Liver (tissue), 9 donors: ENCODE results near the gene CBX5. TPM values are rescaled to one million over a fixed set of nuclear protein-coding genes. Genes with fewer than 3 reads are reported as not detected.

Source experiments
- DNase-seq: peaks from one replicate; pipeline ENCODE4 v3.0.0-alpha.2; 2017; ENCODE audit warnings: low spot score
- H3K27ac ChIP-seq, 2 donors: one replicate each; pipeline ENCODE4 v1.7.0; 2013; ENCODE audit warnings: inconsistent platforms in 2 of 2, low read length in 2 of 2, control low read depth in 1 of 2, low read depth in 1 of 2, mild to moderate bottlenecking in 1 of 2
- H3K27me3 ChIP-seq, 4 donors: one replicate each; pipeline versions ENCODE4 v1.6.1 to v1.7.0; 2013; ENCODE audit warnings: low read length in 3 of 4, inconsistent platforms in 1 of 4, mild to moderate bottlenecking in 1 of 4, moderate library complexity in 1 of 4; ENCODE audit not compliant: control insufficient read depth in 4 of 4, insufficient read depth in 4 of 4
- H3K36me3 ChIP-seq, 4 donors: one replicate each; pipeline versions ENCODE4 v1.6.1 to v1.7.0; 2013; ENCODE audit warnings: low read length in 3 of 4, mild to moderate bottlenecking in 3 of 4, low read depth in 1 of 4, moderate library complexity in 1 of 4; ENCODE audit not compliant: control insufficient read depth in 4 of 4, insufficient read depth in 3 of 4
- H3K4me1 ChIP-seq, 4 donors: one replicate each; pipeline versions ENCODE4 v1.6.1 to v1.7.0; 2013; ENCODE audit warnings: low read length in 3 of 4, mild to moderate bottlenecking in 3 of 4, moderate library complexity in 1 of 4; ENCODE audit not compliant: control insufficient read depth in 4 of 4, insufficient read depth in 4 of 4
- H3K4me3 ChIP-seq, 3 donors: one replicate each; pipeline versions ENCODE4 v1.6.1 to v1.7.0; 2013; ENCODE audit warnings: low read length in 3 of 3, control low read depth in 1 of 3, low read depth in 1 of 3, mild to moderate bottlenecking in 1 of 3
- H3K9ac ChIP-seq, 2 donors: one replicate each; pipeline ENCODE4 v1.7.0; 2013; ENCODE audit warnings: low read length in 2 of 2, mild to moderate bottlenecking in 2 of 2, moderate library complexity in 2 of 2, control low read depth in 1 of 2, low read depth in 1 of 2
- H3K9me3 ChIP-seq, 4 donors: one replicate each; pipeline versions ENCODE4 v1.6.1 to v1.7.0; 2013; ENCODE audit warnings: low read length in 3 of 4; ENCODE audit not compliant: control insufficient read depth in 4 of 4
- FOXA1 ChIP-seq: IDR thresholded peaks from 2 replicates; pipeline ENCODE4 v1.6.1; 2016; ENCODE audit warnings: antibody characterized with exemption
- FOXA2 ChIP-seq: IDR thresholded peaks from 2 replicates; pipeline ENCODE4 v1.6.1; 2016; ENCODE audit warnings: antibody characterized with exemption
- GABPA ChIP-seq, 2 donors: IDR thresholded peaks in 1 of 2; conservative IDR thresholded peaks in 1 of 2; 2 replicates each; pipeline ENCODE4 v1.6.1; 2016; ENCODE audit warnings: antibody characterized with exemption in 2 of 2, mild to moderate bottlenecking in 1 of 2, moderate library complexity in 1 of 2
- HNF4A ChIP-seq, 2 donors: conservative IDR thresholded peaks; 2 replicates each; pipeline ENCODE4 v1.6.1; 2016; ENCODE audit warnings: antibody characterized with exemption in 2 of 2, mild to moderate bottlenecking in 2 of 2
- HNF4G ChIP-seq: IDR thresholded peaks from 2 replicates; pipeline ENCODE4 v1.6.1; 2016; ENCODE audit warnings: antibody characterized with exemption
- JUND ChIP-seq, 2 donors: IDR thresholded peaks; 2 replicates each; pipeline ENCODE4 v1.6.1; 2016; ENCODE audit warnings: antibody characterized with exemption in 2 of 2
- RAD21 ChIP-seq, 2 donors: IDR thresholded peaks; 2 replicates each; pipeline ENCODE4 v1.6.1; 2016; ENCODE audit warnings: antibody characterized with exemption in 2 of 2, mild to moderate bottlenecking in 2 of 2
- RXRA ChIP-seq, 2 donors: IDR thresholded peaks; 2 replicates each; pipeline ENCODE4 v1.6.1; 2017 to 2018; ENCODE audit warnings: antibody characterized with exemption in 2 of 2, mild to moderate bottlenecking in 1 of 2
- SP1 ChIP-seq: IDR thresholded peaks from 2 replicates; pipeline ENCODE4 v1.6.1; 2018; ENCODE audit warnings: antibody characterized with exemption, mild to moderate bottlenecking
- TAF1 ChIP-seq: conservative IDR thresholded peaks from 2 replicates; pipeline ENCODE4 v1.6.1; 2016; ENCODE audit warnings: antibody characterized with exemption, mild to moderate bottlenecking
- YY1 ChIP-seq: IDR thresholded peaks from 2 replicates; pipeline ENCODE4 v1.6.1; 2016; ENCODE audit warnings: antibody characterized with exemption, mild to moderate bottlenecking
- WGBS: extraction: QIAGEN DNeasy Blood & Tissue Kit; methylation state at CpG from one replicate; pipeline ENCODE4 v1.1.7; 2013; 5-methylcytosine and 5-hydroxymethylcytosine counted together
- polyA plus RNA-seq, 2 donors: library from polyadenylated mRNA; stranded (reverse) in 1 of 2; unstranded in 1 of 2; fragments of 200-250 nt in 1 of 2; fragments of >200 nt in 1 of 2; fragmentation: Nextera tagmentation in 1 of 2; extraction: Ambion mirVana in 1 of 2; gene quantifications; one replicate each; pipeline versions ENCODE4 v1.2.1 to v1.2.3, GENCODE V29; 2013 to 2015
- total RNA-seq, 2 donors: library from RNA; depleted of rRNA; stranded (reverse); fragments of >200 nt; gene quantifications; one replicate each; pipeline ENCODE4 v1.2.3, GENCODE V29; 2014
- TF ChIP-seq, protein P1 (sequence below): IDR thresholded peaks from 2 replicates; pipeline ENCODE4 v1.6.1; 2016; ENCODE audit warnings: antibody characterized with exemption, mild to moderate bottlenecking
- TF ChIP-seq, protein P2 (sequence below): fragments of 150-350 bp; IDR thresholded peaks from 2 replicates; pipeline ENCODE4 v1.5.1; 2017; ENCODE audit warnings: improper control_type of control experiment, low read depth, low read length; ENCODE audit not compliant: missing input control
- TF ChIP-seq, protein P3 (sequence below): IDR thresholded peaks from 2 replicates; pipeline ENCODE4 v1.6.1; 2016; ENCODE audit warnings: antibody characterized with exemption
- TF ChIP-seq, protein P4 (sequence below): IDR thresholded peaks from 2 replicates; pipeline ENCODE4 v1.6.1; 2016; ENCODE audit warnings: antibody characterized with exemption
- donor health status: healthy.
- donor health status: healthy.
- donor health status: healthy.
- donor health status: healthy.
- donor health status: healthy.

CBX5 gene
- total and polyA plus RNA-seq, 4 donors, result 4.4 to 62.3 (median 12.6) TPM

DNA sequence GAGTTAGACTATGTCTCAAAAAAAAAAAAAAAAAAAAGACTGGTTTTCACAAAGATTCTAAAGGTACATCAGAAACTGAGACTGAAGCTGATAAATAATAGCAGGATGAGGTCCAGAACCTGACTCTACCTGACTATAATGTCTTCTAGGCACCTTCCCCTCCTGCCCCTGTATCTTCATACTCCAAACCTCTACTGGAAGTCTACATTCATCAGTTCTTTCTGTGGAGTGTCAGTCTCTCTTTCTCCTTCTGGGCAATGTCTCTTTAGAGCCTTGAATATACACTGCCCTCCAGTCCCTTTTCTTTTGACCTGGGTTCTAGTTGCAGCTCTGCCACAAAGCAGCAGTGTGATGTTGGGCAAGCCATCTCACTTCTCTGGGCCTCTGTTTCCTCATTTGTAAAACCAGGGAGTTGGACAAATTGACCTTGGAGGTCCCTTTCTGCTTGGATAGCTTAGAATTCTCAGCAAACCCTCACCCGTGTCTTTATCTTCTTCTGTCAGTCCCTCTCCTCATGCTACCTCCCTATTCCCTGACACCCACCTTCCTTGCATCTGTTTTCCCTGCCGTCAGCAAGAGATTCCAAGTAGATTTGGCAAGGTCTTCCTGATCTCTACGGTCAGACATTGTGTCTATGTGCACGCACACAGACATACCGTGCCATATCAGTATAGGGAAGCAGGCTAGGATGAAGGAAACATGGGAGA, 16.6 kb upstream of the CBX5 start:
- Histone ChIP-seq H3K27ac (no peak overlapping the region), H3K4me1 (peaks cover 0 to 7% (median 3%) of the 10 kb centered on the region in 4 donors), H3K9me3 (no peaks in the 10 kb centered on the region), H3K36me3 (no peaks in the 10 kb centered on the region), H3K27me3 (no peaks in the 10 kb centered on the region), H3K9ac (no peak overlapping the region), H3K4me3 (no peak overlapping the region)
- no peak for DNase-seq
- TF ChIP-seq JUND (IDR thresholded peaks at IDR 0.05) (no peak), YY1 (no peak), FOXA1 (no peak), TAF1 (no peak), SP1 (no peak), HNF4A (conservative IDR thresholded peaks at IDR 0.05) (no peak), RAD21 (IDR thresholded peaks at IDR 0.05) (no peak), FOXA2 (no peak), GABPA (IDR thresholded peaks at IDR 0.05 in 1 of 2, conservative IDR thresholded peaks at IDR 0.05 in 1 of 2) (no peak), HNF4G (no peak), RXRA (IDR thresholded peaks at IDR 0.05) (no peak)
- TF ChIP-seq, protein P1, sequence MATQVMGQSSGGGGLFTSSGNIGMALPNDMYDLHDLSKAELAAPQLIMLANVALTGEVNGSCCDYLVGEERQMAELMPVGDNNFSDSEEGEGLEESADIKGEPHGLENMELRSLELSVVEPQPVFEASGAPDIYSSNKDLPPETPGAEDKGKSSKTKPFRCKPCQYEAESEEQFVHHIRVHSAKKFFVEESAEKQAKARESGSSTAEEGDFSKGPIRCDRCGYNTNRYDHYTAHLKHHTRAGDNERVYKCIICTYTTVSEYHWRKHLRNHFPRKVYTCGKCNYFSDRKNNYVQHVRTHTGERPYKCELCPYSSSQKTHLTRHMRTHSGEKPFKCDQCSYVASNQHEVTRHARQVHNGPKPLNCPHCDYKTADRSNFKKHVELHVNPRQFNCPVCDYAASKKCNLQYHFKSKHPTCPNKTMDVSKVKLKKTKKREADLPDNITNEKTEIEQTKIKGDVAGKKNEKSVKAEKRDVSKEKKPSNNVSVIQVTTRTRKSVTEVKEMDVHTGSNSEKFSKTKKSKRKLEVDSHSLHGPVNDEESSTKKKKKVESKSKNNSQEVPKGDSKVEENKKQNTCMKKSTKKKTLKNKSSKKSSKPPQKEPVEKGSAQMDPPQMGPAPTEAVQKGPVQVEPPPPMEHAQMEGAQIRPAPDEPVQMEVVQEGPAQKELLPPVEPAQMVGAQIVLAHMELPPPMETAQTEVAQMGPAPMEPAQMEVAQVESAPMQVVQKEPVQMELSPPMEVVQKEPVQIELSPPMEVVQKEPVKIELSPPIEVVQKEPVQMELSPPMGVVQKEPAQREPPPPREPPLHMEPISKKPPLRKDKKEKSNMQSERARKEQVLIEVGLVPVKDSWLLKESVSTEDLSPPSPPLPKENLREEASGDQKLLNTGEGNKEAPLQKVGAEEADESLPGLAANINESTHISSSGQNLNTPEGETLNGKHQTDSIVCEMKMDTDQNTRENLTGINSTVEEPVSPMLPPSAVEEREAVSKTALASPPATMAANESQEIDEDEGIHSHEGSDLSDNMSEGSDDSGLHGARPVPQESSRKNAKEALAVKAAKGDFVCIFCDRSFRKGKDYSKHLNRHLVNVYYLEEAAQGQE, result no peak
- TF ChIP-seq, protein P2, sequence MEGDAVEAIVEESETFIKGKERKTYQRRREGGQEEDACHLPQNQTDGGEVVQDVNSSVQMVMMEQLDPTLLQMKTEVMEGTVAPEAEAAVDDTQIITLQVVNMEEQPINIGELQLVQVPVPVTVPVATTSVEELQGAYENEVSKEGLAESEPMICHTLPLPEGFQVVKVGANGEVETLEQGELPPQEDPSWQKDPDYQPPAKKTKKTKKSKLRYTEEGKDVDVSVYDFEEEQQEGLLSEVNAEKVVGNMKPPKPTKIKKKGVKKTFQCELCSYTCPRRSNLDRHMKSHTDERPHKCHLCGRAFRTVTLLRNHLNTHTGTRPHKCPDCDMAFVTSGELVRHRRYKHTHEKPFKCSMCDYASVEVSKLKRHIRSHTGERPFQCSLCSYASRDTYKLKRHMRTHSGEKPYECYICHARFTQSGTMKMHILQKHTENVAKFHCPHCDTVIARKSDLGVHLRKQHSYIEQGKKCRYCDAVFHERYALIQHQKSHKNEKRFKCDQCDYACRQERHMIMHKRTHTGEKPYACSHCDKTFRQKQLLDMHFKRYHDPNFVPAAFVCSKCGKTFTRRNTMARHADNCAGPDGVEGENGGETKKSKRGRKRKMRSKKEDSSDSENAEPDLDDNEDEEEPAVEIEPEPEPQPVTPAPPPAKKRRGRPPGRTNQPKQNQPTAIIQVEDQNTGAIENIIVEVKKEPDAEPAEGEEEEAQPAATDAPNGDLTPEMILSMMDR, result no peak
- TF ChIP-seq, protein P3, sequence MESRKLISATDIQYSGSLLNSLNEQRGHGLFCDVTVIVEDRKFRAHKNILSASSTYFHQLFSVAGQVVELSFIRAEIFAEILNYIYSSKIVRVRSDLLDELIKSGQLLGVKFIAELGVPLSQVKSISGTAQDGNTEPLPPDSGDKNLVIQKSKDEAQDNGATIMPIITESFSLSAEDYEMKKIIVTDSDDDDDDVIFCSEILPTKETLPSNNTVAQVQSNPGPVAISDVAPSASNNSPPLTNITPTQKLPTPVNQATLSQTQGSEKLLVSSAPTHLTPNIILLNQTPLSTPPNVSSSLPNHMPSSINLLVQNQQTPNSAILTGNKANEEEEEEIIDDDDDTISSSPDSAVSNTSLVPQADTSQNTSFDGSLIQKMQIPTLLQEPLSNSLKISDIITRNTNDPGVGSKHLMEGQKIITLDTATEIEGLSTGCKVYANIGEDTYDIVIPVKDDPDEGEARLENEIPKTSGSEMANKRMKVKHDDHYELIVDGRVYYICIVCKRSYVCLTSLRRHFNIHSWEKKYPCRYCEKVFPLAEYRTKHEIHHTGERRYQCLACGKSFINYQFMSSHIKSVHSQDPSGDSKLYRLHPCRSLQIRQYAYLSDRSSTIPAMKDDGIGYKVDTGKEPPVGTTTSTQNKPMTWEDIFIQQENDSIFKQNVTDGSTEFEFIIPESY, result no peak
- TF ChIP-seq, protein P4, sequence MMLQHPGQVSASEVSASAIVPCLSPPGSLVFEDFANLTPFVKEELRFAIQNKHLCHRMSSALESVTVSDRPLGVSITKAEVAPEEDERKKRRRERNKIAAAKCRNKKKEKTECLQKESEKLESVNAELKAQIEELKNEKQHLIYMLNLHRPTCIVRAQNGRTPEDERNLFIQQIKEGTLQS, result no peak
- 80% methylated on average over 5 of the region's 5 CpGs for WGBS
